Aorta (tissue), 4 donors: ENCODE data around the gene DPY30. TPM values are rescaled to one million over a fixed set of nuclear protein-coding genes. Genes with fewer than 3 reads are reported as not detected.

Experiments used
- polyA plus RNA-seq, 2 donors: library from polyadenylated mRNA; stranded (reverse); fragments of 200-250 nt; gene quantifications; one replicate each; pipeline ENCODE4 v1.2.3, GENCODE V29; 2013
- total RNA-seq, 2 donors: library from RNA; stranded (reverse); fragmentation: NEBNext Ultra II Directional; extraction: Animal tissue kit (Norgen Biotek cat#: 25700); gene quantifications; one replicate each; pipeline ENCODE4 v1.2.1, GENCODE V29; 2021
- donor health status: healthy with polysubstance abuse.
- donor health status: Bipolar disorder and iron deficiency.
- donor health status: DM: no; HTN: no; CAD: no.
- donor health status: DM: yes; HTN: yes; CAD: no.

DPY30 gene
- total and polyA plus RNA-seq, 4 donors = 38.4 to 131 (median 63.5) TPM

Other genes starting within 250 kb of the DPY30 start
- gene MEMO1, start 28.8 kb downstream of the DPY30 start, total RNA-seq = 10 to 100 TPM; 33.6 to 36.2 TPM
- gene MEMO1, start 28.8 kb downstream of the DPY30 start, polyA plus RNA-seq = 10 to 100 TPM; 26.5 to 28.5 TPM
- gene SPAST, start 23.8 kb upstream of the DPY30 start, total RNA-seq = 10 to 100 TPM; 13.5 to 18.2 TPM
- gene SPAST, start 23.8 kb upstream of the DPY30 start, polyA plus RNA-seq = 1 to 10 TPM; 3.9 to 5.0 TPM
- gene SLC30A6, start 126.1 kb upstream of the DPY30 start, total RNA-seq = 10 to 100 TPM; 20.8 to 21.6 TPM
- gene SLC30A6, start 126.1 kb upstream of the DPY30 start, polyA plus RNA-seq = 1 to 10 TPM; 3.0 to 7.1 TPM
- 1 to 10 TPM; 3.7 to 4.2 TPM for gene NLRC4, start 225.1 kb upstream of the DPY30 start, total RNA-seq
- gene NLRC4, start 225.1 kb upstream of the DPY30 start, polyA plus RNA-seq = 1 to 10 TPM in 1 of 2 donors, under 1 TPM in 1; 0.26 to 2.3 TPM
- 10 to 100 TPM; 35.4 to 57.9 TPM for gene YIPF4, start 238.1 kb upstream of the DPY30 start, total RNA-seq
- 10 to 100 TPM; 14.9 to 23.1 TPM for gene YIPF4, start 238.1 kb upstream of the DPY30 start, polyA plus RNA-seq